ENCODE data around the gene VIPR1. TPM values are rescaled to one million over a fixed set of nuclear protein-coding genes. Genes with fewer than 3 reads are reported as not detected.

The VIPR1 gene
- total RNA-seq, 1 donor = 22.7 TPM

- Histone ChIP-seq H3K4me1 (ENCODE audit: insufficient read depth, low read length) (peaks cover 45% of the 10 kb centered on the region), H3K27me3 (ENCODE audit: insufficient read depth, low read length) (no peaks in the 10 kb centered on the region), H3K4me3 (ENCODE audit: low read length) (no peak overlapping the region), H3K9me3 (ENCODE audit: low read depth, low read length) (no peaks in the 10 kb centered on the region)
Observed at GRCh38 chr3:42489116-42489936, 13.1 kb upstream of the VIPR1 start.

- H3K4me3 ChIP-seq (ENCODE audit: low read length) = no peak overlapping the region
- peaks cover 45% of the 10 kb centered on the region for H3K4me1 ChIP-seq (ENCODE audit: insufficient read depth, low read length)
- H3K27me3 ChIP-seq (ENCODE audit: insufficient read depth, low read length) = no peaks in the 10 kb centered on the region
- H3K9me3 ChIP-seq (ENCODE audit: low read depth, low read length) = no peaks in the 10 kb centered on the region
Observed at GRCh38 chr3:42489937-42490227, 12.6 kb upstream of the VIPR1 start.

- Histone ChIP-seq H3K4me1 (ENCODE audit: insufficient read depth, low read length) (peaks cover 45% of the 10 kb centered on the region), H3K27me3 (ENCODE audit: insufficient read depth, low read length) (no peaks in the 10 kb centered on the region), H3K4me3 (ENCODE audit: low read length) (no peak overlapping the region), H3K9me3 (ENCODE audit: low read depth, low read length) (no peaks in the 10 kb centered on the region)
Observed at GRCh38 chr3:42490243-42490642, 12.2 kb upstream of the VIPR1 start.

DNA sequence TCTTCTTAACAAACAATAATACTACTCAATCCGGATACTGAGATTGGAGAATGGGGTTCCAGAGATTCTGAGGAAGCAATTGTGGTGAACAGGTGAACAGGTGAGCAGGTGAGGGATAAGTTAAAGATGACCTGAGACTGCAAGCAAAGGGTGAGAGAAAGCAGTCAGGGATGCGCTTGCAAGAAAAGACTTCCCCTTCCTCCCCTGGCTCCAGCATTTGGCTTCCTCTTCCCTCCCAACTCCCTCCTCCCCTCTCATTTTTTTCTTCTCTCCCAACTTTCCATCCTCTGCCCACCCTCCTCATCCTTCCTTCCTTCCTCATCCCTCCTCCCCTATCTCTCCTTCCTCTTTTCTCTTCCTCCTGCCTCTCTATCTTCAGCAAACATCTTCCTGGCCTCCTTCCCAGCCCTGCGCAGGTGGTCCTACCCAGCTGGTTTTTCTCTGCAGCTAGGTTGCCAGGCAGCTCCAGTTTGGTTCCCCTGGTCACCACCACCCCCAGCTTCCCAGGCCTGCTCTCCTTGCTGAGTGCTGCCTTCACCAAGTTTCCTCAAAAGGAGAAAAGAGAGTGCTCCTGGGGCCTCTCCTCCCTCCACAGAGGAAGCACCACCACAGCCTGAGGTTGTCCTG is 10.4 kb upstream of the VIPR1 start:
- H3K27me3 ChIP-seq (ENCODE audit: insufficient read depth, low read length) = no peaks in the 10 kb centered on the region
- no peaks in the 10 kb centered on the region for H3K9me3 ChIP-seq (ENCODE audit: low read depth, low read length)
- no peak overlapping the region for H3K4me3 ChIP-seq (ENCODE audit: low read length)
- H3K4me1 ChIP-seq (ENCODE audit: insufficient read depth, low read length) = peaks cover 45% of the 10 kb centered on the region

DNA sequence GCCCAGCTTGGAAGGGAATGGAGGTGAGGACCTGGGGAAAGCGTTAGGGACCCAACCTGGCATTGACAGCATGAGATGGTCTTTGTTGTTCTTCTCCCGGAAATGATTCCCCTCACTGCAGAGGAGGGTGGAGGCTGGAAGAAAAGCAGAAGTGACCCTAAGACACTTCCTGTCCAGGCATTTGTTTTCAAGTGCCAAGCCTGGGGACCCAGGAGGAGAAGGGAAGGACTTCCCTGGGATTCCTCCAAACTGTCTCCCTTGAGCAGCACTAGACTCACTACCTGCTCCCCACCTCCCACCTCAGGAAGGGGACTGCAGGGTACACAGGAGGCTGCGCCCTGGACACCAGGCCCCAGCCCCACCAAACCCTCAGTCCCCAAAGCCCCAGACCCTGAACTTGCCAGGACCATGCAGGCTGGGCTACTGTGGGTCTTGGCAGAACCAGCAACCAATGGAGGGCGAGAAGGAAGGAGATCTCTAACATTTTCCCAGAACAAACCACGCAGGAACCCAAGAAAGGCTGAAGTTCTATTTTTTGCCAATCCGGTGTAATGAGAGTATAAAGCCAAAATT is 9.8 kb upstream of the VIPR1 start:
- Histone ChIP-seq H3K27me3 (ENCODE audit: insufficient read depth, low read length) (no peaks in the 10 kb centered on the region), H3K9me3 (ENCODE audit: low read depth, low read length) (no peaks in the 10 kb centered on the region), H3K4me1 (ENCODE audit: insufficient read depth, low read length) (peaks cover 45% of the 10 kb centered on the region), H3K4me3 (ENCODE audit: low read length) (no peak overlapping the region)

DNA sequence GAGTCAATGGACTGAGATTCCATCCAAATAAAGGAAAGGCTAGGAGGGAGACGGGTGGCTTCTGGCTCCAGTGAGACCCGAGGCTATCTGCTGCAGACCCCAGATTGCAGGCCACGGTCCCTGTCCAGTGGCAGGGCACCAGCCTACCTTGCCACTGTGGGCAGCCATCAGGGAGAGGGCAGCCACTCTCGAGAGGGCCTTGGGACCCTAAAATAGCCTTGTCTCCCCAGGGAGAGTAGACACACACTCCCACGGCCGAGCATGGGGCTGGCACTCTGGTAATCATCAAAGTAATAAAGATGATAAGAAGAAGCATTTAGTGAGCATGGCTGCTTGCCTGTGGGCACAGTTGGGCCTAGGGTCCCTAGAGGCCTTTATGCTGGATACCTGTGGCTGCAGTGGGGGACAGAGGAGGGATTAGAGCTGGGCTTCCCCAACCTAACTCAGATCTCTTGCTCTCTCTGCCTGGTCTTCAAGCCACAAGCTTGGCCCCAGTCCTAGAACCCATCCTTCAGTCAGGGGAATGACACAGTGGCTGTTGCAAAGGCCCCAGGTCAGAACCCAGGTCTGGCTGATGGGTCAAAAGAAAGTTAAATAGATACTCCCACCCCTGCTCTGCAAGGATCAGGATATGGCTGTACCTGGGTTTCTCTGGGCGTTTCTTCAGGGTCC is 9.2 kb upstream of the VIPR1 start:
- Histone ChIP-seq H3K4me1 (ENCODE audit: insufficient read depth, low read length) (peaks cover 45% of the 10 kb centered on the region), H3K4me3 (ENCODE audit: low read length) (no peak overlapping the region), H3K9me3 (ENCODE audit: low read depth, low read length) (no peaks in the 10 kb centered on the region), H3K27me3 (ENCODE audit: insufficient read depth, low read length) (no peaks in the 10 kb centered on the region)

- Histone ChIP-seq H3K27me3 (ENCODE audit: insufficient read depth, low read length) (no peaks in the 10 kb centered on the region), H3K4me1 (ENCODE audit: insufficient read depth, low read length) (peaks cover 45% of the 10 kb centered on the region), H3K9me3 (ENCODE audit: low read depth, low read length) (no peaks in the 10 kb centered on the region), H3K4me3 (ENCODE audit: low read length) (no peak overlapping the region)
Observed at GRCh38 chr3:42493798-42494151, 8.7 kb upstream of the VIPR1 start.

DNA sequence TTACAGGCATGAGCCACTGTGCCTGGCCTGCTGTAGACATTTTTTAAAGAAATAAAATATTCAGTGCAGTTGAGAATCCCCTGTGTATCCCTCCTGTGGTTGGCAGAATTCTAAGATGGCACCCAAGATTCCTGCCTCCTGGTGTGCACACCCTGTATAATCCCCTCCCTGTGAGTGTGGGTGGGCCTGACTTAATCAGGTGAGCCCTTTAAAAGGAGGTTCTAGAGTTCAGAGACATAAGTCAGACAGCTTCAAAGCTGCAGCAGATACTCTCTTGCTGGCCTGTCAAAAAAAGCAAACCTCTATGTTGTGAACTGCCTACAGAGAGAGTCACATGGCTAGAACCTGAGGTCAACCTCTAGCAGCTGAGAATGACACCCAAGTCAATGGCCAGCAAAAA is 7.0 kb upstream of the VIPR1 start:
- Histone ChIP-seq H3K4me3 (ENCODE audit: low read length) (no peak overlapping the region), H3K27me3 (ENCODE audit: insufficient read depth, low read length) (peaks cover 5% of the 10 kb centered on the region), H3K4me1 (ENCODE audit: insufficient read depth, low read length) (peaks cover 29% of the 10 kb centered on the region), H3K9me3 (ENCODE audit: low read depth, low read length) (no peaks in the 10 kb centered on the region)

- Histone ChIP-seq H3K9me3 (ENCODE audit: low read depth, low read length) (no peaks in the 10 kb centered on the region), H3K4me3 (ENCODE audit: low read length) (no peak overlapping the region), H3K4me1 (ENCODE audit: insufficient read depth, low read length) (peaks cover 23% of the 10 kb centered on the region), H3K27me3 (ENCODE audit: insufficient read depth, low read length) (peaks cover 21% of the 10 kb centered on the region)
Observed at GRCh38 chr3:42497009-42497731, 5.3 kb upstream of the VIPR1 start.

- H3K4me1 ChIP-seq (ENCODE audit: insufficient read depth, low read length) = peaks cover 19% of the 10 kb centered on the region
- H3K27me3 ChIP-seq (ENCODE audit: insufficient read depth, low read length) = peaks cover 21% of the 10 kb centered on the region
- no peaks in the 10 kb centered on the region for H3K9me3 ChIP-seq (ENCODE audit: low read depth, low read length)
- no peak overlapping the region for H3K4me3 ChIP-seq (ENCODE audit: low read length)
Observed at GRCh38 chr3:42498034-42498433, 4.4 kb upstream of the VIPR1 start.

DNA sequence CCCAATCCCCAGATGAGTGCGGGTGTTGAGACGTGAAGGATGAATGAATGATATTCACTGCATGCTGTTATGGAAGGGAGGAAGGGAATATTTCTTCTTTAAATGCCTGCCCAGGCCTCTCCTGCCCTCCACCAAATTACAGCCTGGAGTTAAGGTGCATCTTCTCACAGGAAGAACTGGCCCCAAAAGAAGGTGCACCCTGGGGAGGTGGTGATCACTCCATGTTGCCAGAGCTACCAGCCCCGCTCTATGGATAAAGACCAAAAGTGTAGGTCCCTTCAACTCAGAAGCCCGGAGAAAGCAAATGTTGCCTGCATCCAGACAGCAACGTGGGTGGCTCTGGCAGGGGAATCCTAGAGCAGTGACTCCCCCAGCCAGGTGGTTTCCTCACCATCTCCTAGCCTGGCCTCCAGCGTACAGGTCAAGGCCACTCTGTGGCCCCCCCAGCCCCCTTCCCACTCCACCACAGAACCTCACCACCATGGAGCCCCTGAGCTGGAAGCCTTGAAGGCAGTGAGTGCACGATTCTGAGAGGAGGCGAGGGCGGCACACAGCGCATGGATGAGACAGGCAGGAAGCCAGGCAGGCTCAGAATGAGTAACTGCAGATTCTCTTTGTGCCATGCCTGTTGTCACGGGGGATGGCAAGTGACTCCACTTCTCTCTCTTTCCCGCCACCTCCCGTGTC is 3.5 kb upstream of the VIPR1 start:
- Histone ChIP-seq H3K4me3 (ENCODE audit: low read length) (no peak overlapping the region), H3K9me3 (ENCODE audit: low read depth, low read length) (no peaks in the 10 kb centered on the region), H3K27me3 (ENCODE audit: insufficient read depth, low read length) (peaks cover 21% of the 10 kb centered on the region), H3K4me1 (ENCODE audit: insufficient read depth, low read length) (peaks cover 24% of the 10 kb centered on the region)

DNA sequence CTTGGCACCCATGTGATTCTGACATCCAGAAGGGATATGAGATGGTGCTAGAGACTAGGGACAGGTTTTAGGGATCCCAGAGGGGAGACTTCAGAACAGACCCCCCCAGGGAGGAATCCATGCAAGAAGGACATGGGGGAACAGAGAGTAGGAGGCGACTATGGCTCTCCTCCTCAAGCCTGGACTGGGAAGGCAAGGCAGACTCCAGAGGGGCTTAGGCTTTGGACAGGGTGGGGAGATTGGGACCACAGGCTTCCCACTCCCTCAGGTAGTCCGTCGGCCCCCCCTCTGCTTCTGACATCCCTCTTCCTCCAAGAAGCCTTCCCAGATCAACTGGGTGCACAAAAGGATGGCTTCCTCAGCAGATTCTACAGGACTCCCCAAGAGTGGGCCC is 3.0 kb upstream of the VIPR1 start:
- Histone ChIP-seq H3K4me3 (ENCODE audit: low read length) (no peak overlapping the region), H3K9me3 (ENCODE audit: low read depth, low read length) (no peaks in the 10 kb centered on the region), H3K4me1 (ENCODE audit: insufficient read depth, low read length) (peaks cover 29% of the 10 kb centered on the region), H3K27me3 (ENCODE audit: insufficient read depth, low read length) (peaks cover 21% of the 10 kb centered on the region)

- Histone ChIP-seq H3K4me1 (ENCODE audit: insufficient read depth, low read length) (peaks cover 32% of the 10 kb centered on the region), H3K4me3 (ENCODE audit: low read length) (no peak overlapping the region), H3K27me3 (ENCODE audit: insufficient read depth, low read length) (peaks cover 21% of the 10 kb centered on the region), H3K9me3 (ENCODE audit: low read depth, low read length) (no peaks in the 10 kb centered on the region)
Observed at GRCh38 chr3:42500091-42500490, 2.4 kb upstream of the VIPR1 start.

DNA sequence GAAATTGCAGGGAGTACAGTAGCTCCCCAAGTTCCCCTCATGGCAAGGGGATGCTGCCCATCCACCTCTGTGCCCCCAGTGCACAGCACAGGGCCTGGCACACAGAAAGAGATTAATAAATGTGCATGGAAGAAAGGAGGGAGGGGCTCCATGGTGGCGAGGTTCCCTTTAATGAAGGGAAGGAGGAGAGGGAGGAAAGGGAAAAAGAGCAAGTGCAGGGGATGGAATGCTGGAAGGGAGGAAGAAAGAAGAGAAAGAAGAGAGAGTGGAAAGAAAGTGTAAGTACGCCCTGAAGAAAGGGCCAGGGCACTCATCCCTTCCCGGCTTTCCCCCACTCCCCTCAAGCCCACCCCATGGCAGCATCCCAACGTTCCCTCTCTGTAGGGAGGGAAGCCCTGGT is 1.5 kb upstream of the VIPR1 start:
- no peak overlapping the region for H3K4me3 ChIP-seq (ENCODE audit: low read length)
- H3K4me1 ChIP-seq (ENCODE audit: insufficient read depth, low read length) = peaks cover 40% of the 10 kb centered on the region
- H3K27me3 ChIP-seq (ENCODE audit: insufficient read depth, low read length) = peaks cover 21% of the 10 kb centered on the region
- H3K9me3 ChIP-seq (ENCODE audit: low read depth, low read length) = no peaks in the 10 kb centered on the region
